GM12864 (cell line): ENCODE results near the gene KCNMA1.

Source experiments
- DNase-seq: peaks from one replicate; pipeline ENCODE4 v3.0.0-alpha.2; 2011; ENCODE audit warnings: low read depth
- H3K4me3 ChIP-seq: 2 replicates; pipeline ENCODE4 v1.5.1; 2011; ENCODE audit warnings: mild to moderate bottlenecking, low read depth, low read length, control low read depth
- CTCF ChIP-seq: IDR thresholded peaks from 2 replicates; pipeline ENCODE4 v1.5.1; 2011; ENCODE audit warnings: low read depth, mild to moderate bottlenecking, moderate library complexity, low read length, control low read depth, inconsistent platforms; ENCODE audit errors: missing control alignments

Gene KCNMA1

GRCh38 chr10:77428691-77429395 lies 208.8 kb downstream of the KCNMA1 start:
- TF ChIP-seq CTCF, result peak; percentile 44
- no peak overlapping the region for H3K4me3 ChIP-seq
- no peak for DNase-seq

GRCh38 chr10:77424257-77424656 lies 213.4 kb downstream of the KCNMA1 start:
- no peak overlapping the region for H3K4me3 ChIP-seq
- TF ChIP-seq CTCF, result no peak
- DNase-seq, result no peak

GRCh38 chr10:77422491-77423338 lies 214.9 kb downstream of the KCNMA1 start:
- no peak overlapping the region for H3K4me3 ChIP-seq

GRCh38 chr10:77421591-77421990 lies 216.0 kb downstream of the KCNMA1 start:
- H3K4me3 ChIP-seq, result no peak overlapping the region
- no peak for DNase-seq
- no peak for TF ChIP-seq CTCF

More at GRCh38 chr10:77422491-77423338, 214.9 kb downstream of the KCNMA1 start:
- TF ChIP-seq CTCF, result no peak
- no peak for DNase-seq

GRCh38 chr10:77420947-77421523 lies 216.6 kb downstream of the KCNMA1 start:
- no peak for TF ChIP-seq CTCF
- no peak overlapping the region for H3K4me3 ChIP-seq
- no peak for DNase-seq

GRCh38 chr10:77419979-77420378 lies 217.6 kb downstream of the KCNMA1 start:
- DNase-seq, result no peak
- H3K4me3 ChIP-seq, result no peak overlapping the region
- no peak for TF ChIP-seq CTCF
